GM18517 (cell line): ENCODE measurements around the gene SPOCK1.

Experiments
- ATAC-seq: cut with Tn5 transposase; IDR thresholded peaks from one replicate; pipeline ENCODE4 v1.9.1; 2021; ENCODE audit warnings: mild to moderate bottlenecking, moderate library complexity; ENCODE audit not compliant: unreplicated experiment

SPOCK1 gene

GRCh38 chr5:137446151-137446550, 53.0 kb downstream of the SPOCK1 start:
- ATAC-seq = no peak

DNA sequence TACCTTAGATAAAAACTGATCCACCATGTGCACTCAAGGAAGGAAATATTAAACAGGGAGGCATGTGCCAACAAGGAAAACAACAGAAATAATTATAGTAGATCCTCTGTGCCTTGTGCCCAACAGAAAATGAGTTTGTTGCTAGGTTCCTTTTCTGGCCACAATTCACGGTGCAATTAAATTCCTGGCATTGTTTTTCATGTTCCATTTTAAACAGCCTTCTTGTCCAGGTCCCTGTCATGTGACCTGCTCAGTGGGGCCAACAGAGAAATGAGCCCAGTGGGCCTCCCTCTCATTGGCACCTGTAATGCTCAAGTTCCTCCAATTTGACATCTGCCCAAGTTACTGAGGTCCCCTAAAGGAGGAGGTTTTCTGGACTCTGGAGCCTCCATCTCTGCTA, 56.5 kb downstream of the SPOCK1 start:
- no peak for ATAC-seq

GRCh38 chr5:137441476-137441875, 57.6 kb downstream of the SPOCK1 start:
- ATAC-seq = no peak

GRCh38 chr5:137440795-137441194, 58.3 kb downstream of the SPOCK1 start:
- no peak for ATAC-seq

GRCh38 chr5:137439645-137440044, 59.5 kb downstream of the SPOCK1 start:
- ATAC-seq = no peak

- no peak for ATAC-seq
Measured at GRCh38 chr5:137438932-137439331, 60.2 kb downstream of the SPOCK1 start.

DNA sequence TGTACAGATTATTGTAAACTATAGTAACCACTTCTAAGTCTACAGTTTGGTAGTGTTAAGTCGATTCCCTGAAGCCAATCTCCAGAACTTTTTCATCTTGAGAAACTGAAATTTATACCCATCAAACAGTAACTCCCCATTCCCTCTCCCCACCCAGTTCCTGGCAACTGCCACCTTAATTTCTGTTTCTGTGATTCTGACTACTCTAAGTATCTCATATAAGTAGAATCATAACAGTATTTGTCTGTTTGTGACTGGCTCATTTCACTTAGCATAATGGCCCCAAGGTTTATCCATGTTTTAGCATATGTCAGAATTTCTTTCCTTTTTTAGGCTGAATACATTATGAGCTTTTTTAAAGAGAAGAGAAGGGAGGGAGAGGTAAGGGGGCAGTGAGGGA, 61.4 kb downstream of the SPOCK1 start:
- no peak for ATAC-seq

GRCh38 chr5:137433539-137433938, 65.6 kb downstream of the SPOCK1 start:
- ATAC-seq = no peak

DNA sequence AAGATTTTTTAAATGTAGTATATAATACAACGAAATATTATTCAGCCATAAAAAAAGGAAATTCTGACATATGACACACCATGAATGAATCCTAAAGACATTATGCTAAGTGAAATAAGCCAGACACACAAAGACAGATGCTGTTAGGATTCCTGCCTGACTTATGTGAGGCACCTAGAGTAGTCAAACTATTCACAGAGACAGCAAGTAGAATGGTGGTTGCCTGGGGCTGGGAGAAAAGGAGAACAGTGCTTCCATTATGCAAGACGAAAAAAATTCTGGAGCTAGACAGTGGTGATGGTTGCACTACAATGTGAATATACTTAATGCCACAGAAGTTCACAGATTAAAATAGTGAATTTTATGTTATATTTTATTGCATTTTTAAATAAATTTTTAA, 66.8 kb downstream of the SPOCK1 start:
- ATAC-seq = no peak

- no peak for ATAC-seq
Measured at GRCh38 chr5:137431051-137431450, 68.1 kb downstream of the SPOCK1 start.

DNA sequence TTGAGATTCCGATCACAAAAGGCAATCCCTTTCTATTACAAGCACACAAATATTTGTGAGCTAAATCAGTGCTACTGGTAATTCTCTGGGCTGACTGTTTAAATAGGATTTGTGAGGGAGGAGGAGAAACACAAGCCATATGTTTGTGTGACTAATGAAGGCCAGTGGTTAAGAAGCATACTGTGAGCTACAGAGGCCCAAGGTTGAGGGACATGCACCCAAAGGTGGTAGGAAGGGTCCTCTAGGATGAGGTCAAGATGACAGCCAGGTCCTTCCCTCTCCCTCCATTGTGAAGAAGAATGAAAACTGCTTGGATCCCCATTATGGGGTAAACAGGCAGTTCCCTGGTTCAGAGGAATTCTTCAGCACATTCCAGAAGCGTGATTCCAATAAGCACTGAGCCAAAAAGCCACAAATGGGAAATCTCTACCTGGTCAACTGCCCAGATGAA, 83.9 kb downstream of the SPOCK1 start:
- no peak for ATAC-seq

DNA sequence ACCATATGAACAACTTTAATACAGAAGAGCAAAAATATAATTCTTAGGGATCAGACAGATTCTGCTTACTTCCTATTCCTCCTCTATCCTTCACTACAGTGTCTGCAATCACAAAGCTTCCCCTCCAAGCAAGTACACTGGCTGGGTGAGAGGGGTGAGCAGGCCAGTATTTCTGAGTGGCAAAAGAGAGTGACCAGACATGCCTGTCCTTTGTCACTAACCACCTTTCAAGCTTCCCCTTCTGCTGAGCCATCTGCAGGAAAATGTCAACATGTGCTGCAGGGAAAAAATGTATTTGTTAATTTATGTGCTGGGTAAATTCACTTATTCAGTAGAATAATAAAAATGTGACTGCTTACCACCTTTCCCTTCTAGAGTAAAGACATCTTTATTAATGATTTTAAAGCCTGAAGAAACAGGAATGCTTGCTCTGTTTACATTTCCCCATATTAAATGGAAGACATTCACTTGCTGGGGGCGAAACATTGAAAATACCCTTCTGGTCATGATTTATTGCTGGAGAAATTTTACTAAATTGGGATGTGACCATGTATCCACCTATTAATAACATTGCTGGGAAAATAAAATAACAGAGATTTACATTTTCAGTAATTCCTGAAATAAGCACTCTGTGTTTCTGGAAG, 84.9 kb downstream of the SPOCK1 start:
- no peak for ATAC-seq

DNA sequence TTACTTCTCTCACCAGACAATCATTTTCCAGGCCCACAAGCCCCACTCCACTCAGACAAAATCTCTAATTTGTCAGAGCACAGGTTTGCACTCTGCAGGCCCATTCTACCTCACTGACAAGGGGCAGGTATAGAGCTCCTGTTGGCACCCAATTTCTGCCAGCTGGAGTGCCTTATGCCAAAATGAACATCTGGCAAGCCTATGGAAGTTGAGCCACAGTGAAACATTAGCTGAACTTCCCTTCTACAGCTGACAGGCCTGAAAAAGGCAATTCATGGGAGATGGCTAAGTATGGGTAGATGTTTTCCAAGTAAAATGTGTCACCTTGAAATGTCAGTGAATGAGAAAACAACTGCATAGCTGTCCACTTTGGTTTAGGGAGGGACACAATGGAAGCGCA, 87.0 kb downstream of the SPOCK1 start:
- ATAC-seq = no peak

- ATAC-seq = no peak
Measured at GRCh38 chr5:137410234-137411010, 88.7 kb downstream of the SPOCK1 start.

GRCh38 chr5:137409736-137410135, 89.4 kb downstream of the SPOCK1 start:
- ATAC-seq = no peak

DNA sequence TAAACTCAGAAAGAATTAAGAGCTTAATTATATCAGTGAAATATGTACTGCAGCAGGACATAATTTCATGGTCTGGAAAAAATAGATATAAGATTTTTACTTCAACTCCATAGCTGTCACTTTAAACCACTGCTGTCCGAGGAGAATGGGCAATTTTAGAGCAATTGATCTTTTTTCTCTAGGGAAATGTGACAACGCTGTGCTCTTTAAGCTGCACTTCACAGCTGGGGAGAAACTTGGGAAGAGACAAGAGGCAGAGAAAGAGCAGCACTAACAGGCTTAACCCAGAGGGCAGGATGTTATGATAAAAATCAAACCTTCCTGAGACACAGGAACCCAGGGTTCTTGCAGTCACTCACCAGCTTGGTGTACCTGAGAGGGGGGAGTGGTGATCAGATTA, 92.0 kb downstream of the SPOCK1 start:
- ATAC-seq = no peak

DNA sequence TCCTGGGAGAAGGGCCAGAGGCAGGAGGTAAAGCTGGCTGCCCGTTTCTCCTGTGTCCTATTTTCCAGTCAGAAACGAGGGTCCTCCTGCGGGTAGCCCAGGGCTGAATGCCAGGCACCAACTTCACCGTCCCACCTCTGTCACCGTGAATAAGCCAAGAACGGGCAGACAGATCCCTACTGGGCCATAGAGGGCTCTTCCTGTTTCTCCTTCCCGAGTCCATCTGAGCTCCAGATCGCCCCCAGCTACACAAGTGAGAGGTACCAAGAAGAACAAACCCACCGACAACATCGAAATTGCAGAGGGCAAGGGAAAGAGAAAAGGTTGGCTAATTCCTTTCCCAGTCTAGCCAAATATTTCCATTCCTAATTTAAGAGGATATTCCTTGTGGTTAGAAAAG, 93.7 kb downstream of the SPOCK1 start:
- ATAC-seq = no peak

DNA sequence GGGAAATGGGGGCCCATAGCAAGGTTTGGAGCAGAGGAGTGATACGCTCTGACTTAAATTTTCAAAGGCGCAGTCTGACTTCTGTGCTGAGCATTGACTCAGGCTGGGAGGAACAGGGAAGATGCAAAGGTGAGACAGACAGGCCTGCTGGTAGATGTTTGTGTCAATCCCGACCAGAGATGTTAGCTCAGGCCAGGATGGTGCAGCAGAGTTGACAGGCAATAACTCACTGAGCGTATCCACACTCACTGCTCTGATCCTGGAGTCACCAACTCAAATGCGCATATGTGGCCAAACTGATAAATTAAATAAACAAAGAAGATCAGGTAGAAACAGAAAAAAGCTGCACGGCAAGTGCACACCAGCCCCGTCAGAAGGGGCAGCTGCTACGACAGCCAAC, 95.3 kb downstream of the SPOCK1 start:
- ATAC-seq = no peak

- ATAC-seq = no peak
Measured at GRCh38 chr5:137402436-137403187, 96.5 kb downstream of the SPOCK1 start.

DNA sequence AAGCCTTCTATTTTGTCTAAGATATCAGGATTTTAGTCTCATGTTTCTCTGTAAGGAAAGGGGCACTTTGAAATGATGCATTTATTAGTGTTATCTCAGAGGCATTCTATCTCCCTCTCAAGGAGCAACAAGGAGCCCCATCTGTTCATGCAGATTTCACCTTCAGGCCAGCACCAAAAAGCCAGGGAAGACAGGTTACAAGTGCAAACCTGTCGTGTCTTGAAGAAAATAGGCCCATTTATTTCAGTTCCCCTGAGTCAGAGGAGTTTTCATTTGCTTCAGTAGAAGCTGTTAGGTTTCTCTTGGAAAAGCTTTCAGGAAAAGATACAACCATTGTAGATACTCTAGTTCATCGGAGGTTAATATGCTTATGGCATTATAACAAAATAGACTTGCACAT, 97.2 kb downstream of the SPOCK1 start:
- ATAC-seq = no peak

DNA sequence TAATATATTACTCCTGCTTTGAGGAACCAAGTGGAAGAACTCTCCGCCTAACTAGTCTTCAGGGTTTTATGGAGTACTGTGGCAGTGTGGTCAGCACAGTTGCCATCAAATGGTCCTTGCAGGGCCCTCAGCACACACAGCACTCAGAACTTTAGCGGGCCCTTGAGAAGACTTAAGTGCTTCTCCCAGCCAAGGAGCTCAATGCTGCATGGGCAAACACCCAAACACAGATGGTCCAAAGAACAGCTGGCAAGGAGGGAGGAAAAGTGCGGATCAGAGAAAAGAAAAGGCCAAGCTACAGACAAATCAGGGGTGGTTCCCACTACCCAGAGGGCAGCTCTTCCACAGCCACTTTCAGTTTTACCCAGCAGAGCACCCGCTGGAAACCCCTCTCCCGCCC, 98.6 kb downstream of the SPOCK1 start:
- ATAC-seq = no peak

- ATAC-seq = no peak
Measured at GRCh38 chr5:137399911-137400310, 99.2 kb downstream of the SPOCK1 start.
